HUES64 (cell line): Measurements from ENCODE around the gene RPL18A.
A peak's percentile ranks its signal among the peaks of the same experiment; 100 is the strongest.

ENCODE experiments used
- H3K27ac ChIP-seq: 2 replicates; pipeline ENCODE4 v1.7.0; 2013; ENCODE audit warnings: low read depth, low read length, inconsistent platforms
- H3K27me3 ChIP-seq: 2 replicates; pipeline ENCODE4 v1.6.1; 2013; ENCODE audit warnings: mild to moderate bottlenecking, low read length; ENCODE audit not compliant: insufficient read depth
- H3K36me3 ChIP-seq: 2 replicates; pipeline ENCODE4 v1.6.1; 2013; ENCODE audit warnings: mild to moderate bottlenecking, low read length; ENCODE audit not compliant: insufficient read depth
- H3K4me1 ChIP-seq: 2 replicates; pipeline ENCODE4 v1.6.1; 2013; ENCODE audit warnings: mild to moderate bottlenecking, low read length, moderate library complexity; ENCODE audit not compliant: insufficient read depth
- H3K4me3 ChIP-seq: 2 replicates; pipeline ENCODE4 v1.5.1; 2013; ENCODE audit warnings: mild to moderate bottlenecking, low read length, moderate library complexity
- H3K9ac ChIP-seq: 2 replicates; pipeline ENCODE4 v1.6.1; 2013; ENCODE audit warnings: mild to moderate bottlenecking, low read depth, low read length
- H3K9me3 ChIP-seq: 2 replicates; pipeline ENCODE4 v1.6.1; 2013; ENCODE audit warnings: low read depth, low read length; ENCODE audit not compliant: insufficient read depth
- WGBS: fragments of 150-250, 120-280 bp; methylation state at CpG from one replicate; pipeline ENCODE4 v1.1.7; 2013; ENCODE audit warnings: missing lambda C conversion rate; 5-methylcytosine and 5-hydroxymethylcytosine counted together

Gene RPL18A

GRCh38 chr19:17831419-17831888, 28.3 kb upstream of the RPL18A start:
- H3K36me3 ChIP-seq, result no peaks in the 10 kb centered on the region
- H3K27ac ChIP-seq, result no peak overlapping the region
- H3K27me3 ChIP-seq, result peaks cover 6% of the 10 kb centered on the region; the same call in 1 of the 2 replicates
- peak overlapping the region; percentile 67 for H3K4me3 ChIP-seq
- H3K9me3 ChIP-seq, result no peaks in the 10 kb centered on the region
- H3K4me1 ChIP-seq, result peaks cover 7% of the 10 kb centered on the region
- 0 out of 2 replicates have a peak overlapping the region, but pooled peaks have one; percentile 26 for H3K9ac ChIP-seq
- 52% methylated on average over 25 of the region's 25 CpGs for whole genome bisulfite sequencing

- no peak overlapping the region for H3K4me3 ChIP-seq
- H3K9me3 ChIP-seq, result no peaks in the 10 kb centered on the region
- WGBS, result 92% methylated on average over 17 of the region's 17 CpGs
- H3K27ac ChIP-seq, result no peak overlapping the region
- H3K27me3 ChIP-seq, result peaks cover 6% of the 10 kb centered on the region; the same call in 1 of the 2 replicates
- H3K36me3 ChIP-seq, result no peaks in the 10 kb centered on the region
- H3K4me1 ChIP-seq, result peaks cover 7% of the 10 kb centered on the region
- H3K9ac ChIP-seq, result no peak overlapping the region
These were observed 27.1 kb upstream of the RPL18A start for GRCh38 chr19:17832443-17833208.

- Histone ChIP-seq H3K9ac (no peak overlapping the region), H3K4me3 (no peak overlapping the region), H3K9me3 (no peaks in the 10 kb centered on the region), H3K4me1 (peaks cover 7% of the 10 kb centered on the region), H3K36me3 (no peaks in the 10 kb centered on the region), H3K27ac (no peak overlapping the region), H3K27me3 (peaks cover 6% of the 10 kb centered on the region; the same call in 1 of the 2 replicates)
- 65% methylated on average over 27 of the region's 27 CpGs for WGBS
These were observed 25.1 kb upstream of the RPL18A start for GRCh38 chr19:17834350-17835181.

- 70% methylated on average over 7 of the region's 8 CpGs for WGBS
- peaks cover 6% of the 10 kb centered on the region; the same call in 1 of the 2 replicates for H3K27me3 ChIP-seq
- no peak overlapping the region for H3K27ac ChIP-seq
- H3K4me1 ChIP-seq, result peaks cover 5% of the 10 kb centered on the region
- no peak overlapping the region for H3K4me3 ChIP-seq
- H3K36me3 ChIP-seq, result no peaks in the 10 kb centered on the region
- H3K9me3 ChIP-seq, result no peaks in the 10 kb centered on the region
- no peak overlapping the region for H3K9ac ChIP-seq
These were observed 24.3 kb upstream of the RPL18A start for GRCh38 chr19:17835182-17836006.

- H3K9ac ChIP-seq, result no peak overlapping the region
These were observed 23.2 kb upstream of the RPL18A start for GRCh38 chr19:17836530-17836929.

GRCh38 chr19:17837972-17838371, 21.7 kb upstream of the RPL18A start:
- H3K9ac ChIP-seq, result no peak overlapping the region
- H3K4me1 ChIP-seq, result peaks cover 5% of the 10 kb centered on the region
- peaks cover 16% of the 10 kb centered on the region for H3K27me3 ChIP-seq
- WGBS, result 96% methylated on average over 7 of the region's 7 CpGs
- no peak overlapping the region for H3K27ac ChIP-seq
- no peak overlapping the region for H3K4me3 ChIP-seq
- H3K9me3 ChIP-seq, result no peaks in the 10 kb centered on the region
- H3K36me3 ChIP-seq, result no peaks in the 10 kb centered on the region

More at GRCh38 chr19:17836530-17836929, 23.2 kb upstream of the RPL18A start:
- 80% methylated on average over 4 of the region's 4 CpGs for WGBS
- Histone ChIP-seq H3K4me3 (no peak overlapping the region), H3K9me3 (no peaks in the 10 kb centered on the region), H3K27ac (no peak overlapping the region), H3K36me3 (no peaks in the 10 kb centered on the region), H3K27me3 (peaks cover 12% of the 10 kb centered on the region; the same call in 1 of the 2 replicates), H3K4me1 (peaks cover 5% of the 10 kb centered on the region)

GRCh38 chr19:17840019-17840418, 19.7 kb upstream of the RPL18A start:
- Histone ChIP-seq H3K9ac (no peak overlapping the region), H3K9me3 (no peaks in the 10 kb centered on the region), H3K36me3 (no peaks in the 10 kb centered on the region), H3K27me3 (peaks cover 20% of the 10 kb centered on the region), H3K27ac (no peak overlapping the region), H3K4me1 (peaks cover under 1% of the 10 kb centered on the region; the same call in 1 of the 2 replicates), H3K4me3 (no peak overlapping the region)
- 90% methylated on average over 6 of the region's 6 CpGs for WGBS

GRCh38 chr19:17841371-17841809, 18.3 kb upstream of the RPL18A start:
- Histone ChIP-seq H3K27ac (no peak overlapping the region), H3K9me3 (no peaks in the 10 kb centered on the region), H3K4me3 (peak overlapping the region; percentile 61), H3K4me1 (no peaks in the 10 kb centered on the region), H3K36me3 (no peaks in the 10 kb centered on the region), H3K9ac (no peak overlapping the region), H3K27me3 (peaks cover 20% of the 10 kb centered on the region)
- WGBS, result 6% methylated on average over 30 of the region's 30 CpGs

GRCh38 chr19:17841810-17842662, 17.7 kb upstream of the RPL18A start:
- Histone ChIP-seq H3K36me3 (no peaks in the 10 kb centered on the region), H3K9me3 (no peaks in the 10 kb centered on the region), H3K4me3 (peak overlapping the region; percentile 61), H3K9ac (peak overlapping the region; percentile 74), H3K27ac (no peak overlapping the region), H3K27me3 (peaks cover 20% of the 10 kb centered on the region), H3K4me1 (no peaks in the 10 kb centered on the region)
- 2% methylated on average over 56 of the region's 56 CpGs for WGBS
